ENCODE data around the gene WDR7.

WDR7 gene

GRCh38 chr18:56844556-56844955, 193.4 kb downstream of the WDR7 start:
- no peak overlapping the region for H3K4me3 Mint-ChIP-seq
- peaks cover 29% of the 10 kb centered on the region for H3K36me3 Mint-ChIP-seq
- H3K9me3 Mint-ChIP-seq, result no peaks in the 10 kb centered on the region
- H3K27me3 Mint-ChIP-seq, result no peaks in the 10 kb centered on the region
- H3K4me1 Mint-ChIP-seq, result no peaks in the 10 kb centered on the region
- no peak overlapping the region for H3K27ac Mint-ChIP-seq

GRCh38 chr18:56851774-56852173, 200.6 kb downstream of the WDR7 start:
- Mint-ChIP-seq H3K36me3 (peaks cover 22% of the 10 kb centered on the region), H3K4me1 (peaks cover 5% of the 10 kb centered on the region), H3K27ac (no peak overlapping the region), H3K4me3 (no peak overlapping the region), H3K9me3 (no peaks in the 10 kb centered on the region), H3K27me3 (no peaks in the 10 kb centered on the region)

GRCh38 chr18:56853961-56854360, 202.8 kb downstream of the WDR7 start:
- no peak overlapping the region for H3K4me3 Mint-ChIP-seq
- H3K36me3 Mint-ChIP-seq, result peaks cover 14% of the 10 kb centered on the region
- peaks cover 5% of the 10 kb centered on the region for H3K4me1 Mint-ChIP-seq
- no peaks in the 10 kb centered on the region for H3K27me3 Mint-ChIP-seq
- H3K9me3 Mint-ChIP-seq, result no peaks in the 10 kb centered on the region
- H3K27ac Mint-ChIP-seq, result no peak overlapping the region

GRCh38 chr18:56861244-56861643, 210.1 kb downstream of the WDR7 start:
- no peaks in the 10 kb centered on the region for H3K27me3 Mint-ChIP-seq

GRCh38 chr18:56869189-56869777, 218.1 kb downstream of the WDR7 start:
- Mint-ChIP-seq H3K36me3 (no peaks in the 10 kb centered on the region), H3K4me3 (no peak overlapping the region), H3K27ac (no peak overlapping the region), H3K27me3 (no peaks in the 10 kb centered on the region), H3K9me3 (no peaks in the 10 kb centered on the region), H3K4me1 (peaks cover 25% of the 10 kb centered on the region)

More at GRCh38 chr18:56861244-56861643, 210.1 kb downstream of the WDR7 start:
- H3K27ac Mint-ChIP-seq, result no peak overlapping the region
- no peak overlapping the region for H3K4me3 Mint-ChIP-seq
- no peaks in the 10 kb centered on the region for H3K4me1 Mint-ChIP-seq
- H3K9me3 Mint-ChIP-seq, result no peaks in the 10 kb centered on the region
- H3K36me3 Mint-ChIP-seq, result peaks cover 3% of the 10 kb centered on the region

GRCh38 chr18:56870982-56871381, 219.8 kb downstream of the WDR7 start:
- Mint-ChIP-seq H3K4me3 (no peak overlapping the region), H3K4me1 (peaks cover 28% of the 10 kb centered on the region)

GRCh38 chr18:56872140-56872539, 221.0 kb downstream of the WDR7 start:
- no peaks in the 10 kb centered on the region for H3K27me3 Mint-ChIP-seq
- no peak overlapping the region for H3K27ac Mint-ChIP-seq
- peaks cover 28% of the 10 kb centered on the region for H3K4me1 Mint-ChIP-seq
- no peak overlapping the region for H3K4me3 Mint-ChIP-seq
- H3K9me3 Mint-ChIP-seq, result no peaks in the 10 kb centered on the region
- H3K36me3 Mint-ChIP-seq, result peaks cover 5% of the 10 kb centered on the region

More at GRCh38 chr18:56870982-56871381, 219.8 kb downstream of the WDR7 start:
- Mint-ChIP-seq H3K9me3 (no peaks in the 10 kb centered on the region), H3K36me3 (peaks cover 5% of the 10 kb centered on the region), H3K27ac (no peak overlapping the region), H3K27me3 (no peaks in the 10 kb centered on the region)

- Mint-ChIP-seq H3K4me1 (peaks cover 28% of the 10 kb centered on the region), H3K9me3 (no peaks in the 10 kb centered on the region), H3K36me3 (peaks cover 5% of the 10 kb centered on the region), H3K27ac (no peak overlapping the region), H3K27me3 (no peaks in the 10 kb centered on the region), H3K4me3 (no peak overlapping the region)
Observed at GRCh38 chr18:56873441-56874140, 222.4 kb downstream of the WDR7 start.

- Mint-ChIP-seq H3K9me3 (no peaks in the 10 kb centered on the region), H3K27me3 (no peaks in the 10 kb centered on the region), H3K4me3 (no peak overlapping the region), H3K27ac (no peak overlapping the region), H3K36me3 (peaks cover 25% of the 10 kb centered on the region), H3K4me1 (peaks cover 9% of the 10 kb centered on the region)
Observed at GRCh38 chr18:56878711-56879110, 227.6 kb downstream of the WDR7 start.

- peaks cover 5% of the 10 kb centered on the region for H3K9me3 Mint-ChIP-seq
- H3K27ac Mint-ChIP-seq, result no peak overlapping the region
- no peaks in the 10 kb centered on the region for H3K4me1 Mint-ChIP-seq
- no peaks in the 10 kb centered on the region for H3K27me3 Mint-ChIP-seq
- H3K4me3 Mint-ChIP-seq, result no peak overlapping the region
- H3K36me3 Mint-ChIP-seq, result peaks cover 45% of the 10 kb centered on the region
Observed at GRCh38 chr18:56884511-56884910, 233.4 kb downstream of the WDR7 start.

- Mint-ChIP-seq H3K27ac (peak overlapping the region; percentile 18), H3K27me3 (no peaks in the 10 kb centered on the region), H3K4me3 (no peak overlapping the region), H3K9me3 (peaks cover 5% of the 10 kb centered on the region), H3K4me1 (peaks cover under 1% of the 10 kb centered on the region), H3K36me3 (peaks cover 30% of the 10 kb centered on the region)
Observed at GRCh38 chr18:56888978-56889377, 237.8 kb downstream of the WDR7 start.

GRCh38 chr18:56889621-56890020, 238.5 kb downstream of the WDR7 start:
- Mint-ChIP-seq H3K36me3 (peaks cover 27% of the 10 kb centered on the region), H3K4me3 (no peak overlapping the region), H3K27me3 (no peaks in the 10 kb centered on the region), H3K27ac (no peak overlapping the region), H3K4me1 (peaks cover 4% of the 10 kb centered on the region), H3K9me3 (peaks cover under 1% of the 10 kb centered on the region)

- Mint-ChIP-seq H3K4me1 (peaks cover 4% of the 10 kb centered on the region), H3K9me3 (no peaks in the 10 kb centered on the region), H3K36me3 (peaks cover 24% of the 10 kb centered on the region)
Observed at GRCh38 chr18:56890632-56891031, 239.5 kb downstream of the WDR7 start.

GRCh38 chr18:56891116-56891515, 240.0 kb downstream of the WDR7 start:
- no peaks in the 10 kb centered on the region for H3K27me3 Mint-ChIP-seq
- no peak overlapping the region for H3K4me3 Mint-ChIP-seq
- peaks cover 21% of the 10 kb centered on the region for H3K36me3 Mint-ChIP-seq
- H3K27ac Mint-ChIP-seq, result no peak overlapping the region
- no peaks in the 10 kb centered on the region for H3K9me3 Mint-ChIP-seq
- H3K4me1 Mint-ChIP-seq, result peaks cover 4% of the 10 kb centered on the region

More at GRCh38 chr18:56890632-56891031, 239.5 kb downstream of the WDR7 start:
- Mint-ChIP-seq H3K4me3 (no peak overlapping the region), H3K27me3 (no peaks in the 10 kb centered on the region), H3K27ac (no peak overlapping the region)

- Mint-ChIP-seq H3K27me3 (no peaks in the 10 kb centered on the region), H3K9me3 (no peaks in the 10 kb centered on the region), H3K4me3 (no peak overlapping the region), H3K4me1 (peaks cover 4% of the 10 kb centered on the region), H3K36me3 (peaks cover 16% of the 10 kb centered on the region), H3K27ac (no peak overlapping the region)
Observed at GRCh38 chr18:56891870-56892269, 240.7 kb downstream of the WDR7 start.

- H3K4me3 Mint-ChIP-seq, result no peak overlapping the region
- H3K27me3 Mint-ChIP-seq, result no peaks in the 10 kb centered on the region
- peaks cover 27% of the 10 kb centered on the region for H3K4me1 Mint-ChIP-seq
- no peak overlapping the region for H3K27ac Mint-ChIP-seq
- no peaks in the 10 kb centered on the region for H3K9me3 Mint-ChIP-seq
- H3K36me3 Mint-ChIP-seq, result peaks cover 5% of the 10 kb centered on the region
Observed at GRCh38 chr18:56897122-56897521, 246.0 kb downstream of the WDR7 start.
